Fibroblast of lung (primary cell): ENCODE measurements around the gene TRMT44.

ENCODE experiments used
- EZH2 ChIP-seq: IDR thresholded peaks from 2 replicates; pipeline ENCODE4 v1.5.1; 2012; ENCODE audit warnings: low read length, control low read depth, mild to moderate bottlenecking; ENCODE audit errors: missing control alignments
- TF ChIP-seq, protein P1 (sequence below), 2 donors: IDR thresholded peaks in 1 of 2; conservative IDR thresholded peaks in 1 of 2; 1 replicate in 1 of 2; 2 replicates in 1 of 2; pipeline ENCODE4 v1.5.1; 2011 to 2012; ENCODE audit warnings: low read length in 2 of 2, control low read depth in 1 of 2, inconsistent platforms in 1 of 2, low read depth in 1 of 2, mild to moderate bottlenecking in 1 of 2

DNA sequence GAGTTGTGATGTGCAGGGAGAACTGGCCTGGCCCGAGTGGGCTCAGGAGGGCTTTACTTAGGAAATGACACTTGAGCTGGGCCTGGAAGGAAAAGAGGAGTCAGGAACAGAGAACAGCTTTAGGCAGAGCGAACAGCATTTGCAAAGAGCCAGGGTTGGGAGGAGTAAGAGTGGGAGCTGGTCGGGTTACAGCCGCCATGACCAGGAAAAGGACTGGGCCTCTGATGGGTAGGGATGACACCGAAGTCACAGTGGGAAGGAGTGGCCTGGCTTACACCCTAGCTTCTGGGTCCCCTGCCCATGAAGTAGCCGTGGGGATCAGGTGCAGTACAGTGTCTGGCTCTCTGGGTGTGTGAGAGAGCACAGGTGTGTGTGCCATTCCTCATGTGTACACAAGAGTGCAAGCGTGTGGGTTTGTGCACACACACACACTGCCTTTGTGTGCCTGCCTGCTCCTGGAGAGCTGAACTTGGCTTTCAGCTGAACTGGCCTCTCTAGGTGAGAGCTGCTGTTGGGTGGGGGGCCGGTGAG is 31.6 kb downstream of the TRMT44 start:
- TF ChIP-seq, protein P1, sequence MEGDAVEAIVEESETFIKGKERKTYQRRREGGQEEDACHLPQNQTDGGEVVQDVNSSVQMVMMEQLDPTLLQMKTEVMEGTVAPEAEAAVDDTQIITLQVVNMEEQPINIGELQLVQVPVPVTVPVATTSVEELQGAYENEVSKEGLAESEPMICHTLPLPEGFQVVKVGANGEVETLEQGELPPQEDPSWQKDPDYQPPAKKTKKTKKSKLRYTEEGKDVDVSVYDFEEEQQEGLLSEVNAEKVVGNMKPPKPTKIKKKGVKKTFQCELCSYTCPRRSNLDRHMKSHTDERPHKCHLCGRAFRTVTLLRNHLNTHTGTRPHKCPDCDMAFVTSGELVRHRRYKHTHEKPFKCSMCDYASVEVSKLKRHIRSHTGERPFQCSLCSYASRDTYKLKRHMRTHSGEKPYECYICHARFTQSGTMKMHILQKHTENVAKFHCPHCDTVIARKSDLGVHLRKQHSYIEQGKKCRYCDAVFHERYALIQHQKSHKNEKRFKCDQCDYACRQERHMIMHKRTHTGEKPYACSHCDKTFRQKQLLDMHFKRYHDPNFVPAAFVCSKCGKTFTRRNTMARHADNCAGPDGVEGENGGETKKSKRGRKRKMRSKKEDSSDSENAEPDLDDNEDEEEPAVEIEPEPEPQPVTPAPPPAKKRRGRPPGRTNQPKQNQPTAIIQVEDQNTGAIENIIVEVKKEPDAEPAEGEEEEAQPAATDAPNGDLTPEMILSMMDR (conservative IDR thresholded peaks at IDR 0.05 in 1 of 2, IDR thresholded peaks at IDR 0.05 in 1 of 2; ENCODE audit: low read depth in 1 of 2, low read length in 2 of 2) = no peak
- TF ChIP-seq EZH2 = no peak
